T47D (cell line): ENCODE measurements around the gene SORCS3.

Experiments used
- DNase-seq, 2 experiments: peaks; one replicate each; pipeline versions ENCODE4 v3.0.0 to v3.0.0-alpha.2; 2011 to 2012; ENCODE audit warnings: low read depth in 1 of 2, low spot score in 1 of 2
- JUND ChIP-seq: IDR thresholded peaks from 2 replicates; pipeline ENCODE4 v1.6.1; 2012; ENCODE audit warnings: low read depth
- in situ Hi-C: cut with HindIII; loops from 2 replicates; pipeline ENCODE4 v1.10.0; 2016; ENCODE audit warnings: low sequenced_read_pairs, low pct_unique_long_range_greater_than_20kb

The SORCS3 gene

GRCh38 chr10:104657036-104657435, 15.9 kb downstream of the SORCS3 start:
- no peak for DNase-seq
- in situ Hi-C loops = no loop called here
- no peak for TF ChIP-seq JUND

GRCh38 chr10:104657457-104657856, 16.4 kb downstream of the SORCS3 start:
- in situ Hi-C loops = no loop called here
- TF ChIP-seq JUND = no peak
- DNase-seq = no peak

GRCh38 chr10:104658067-104658466, 17.0 kb downstream of the SORCS3 start:
- in situ Hi-C loops = no loop called here

GRCh38 chr10:104659809-104660208, 18.7 kb downstream of the SORCS3 start:
- in situ Hi-C loops = no loop called here
- no peak for TF ChIP-seq JUND
- no peak for DNase-seq

More at GRCh38 chr10:104658067-104658466, 17.0 kb downstream of the SORCS3 start:
- no peak for DNase-seq
- no peak for TF ChIP-seq JUND

- in situ Hi-C loops = no loop called here
- no peak for TF ChIP-seq JUND
- DNase-seq = no peak
Measured at GRCh38 chr10:104663076-104663475, 22.0 kb downstream of the SORCS3 start.

- in situ Hi-C loops = no loop called here
- TF ChIP-seq JUND = no peak
- DNase-seq = no peak
Measured at GRCh38 chr10:104663563-104663962, 22.5 kb downstream of the SORCS3 start.

- TF ChIP-seq JUND = no peak
- in situ Hi-C loops = no loop called here
- no peak for DNase-seq
Measured at GRCh38 chr10:104664205-104664604, 23.1 kb downstream of the SORCS3 start.

- in situ Hi-C loops = no loop called here
- no peak for DNase-seq
- no peak for TF ChIP-seq JUND
Measured at GRCh38 chr10:104665174-104665573, 24.1 kb downstream of the SORCS3 start.

GRCh38 chr10:104666106-104666505, 25.0 kb downstream of the SORCS3 start:
- in situ Hi-C loops = no loop called here
- no peak for TF ChIP-seq JUND
- DNase-seq = no peak

- no peak for DNase-seq
- in situ Hi-C loops = no loop called here
- TF ChIP-seq JUND = no peak
Measured at GRCh38 chr10:104676874-104677273, 35.8 kb downstream of the SORCS3 start.

GRCh38 chr10:104678658-104679057, 37.6 kb downstream of the SORCS3 start:
- in situ Hi-C loops = no loop called here

GRCh38 chr10:104680467-104681401, 39.6 kb downstream of the SORCS3 start:
- TF ChIP-seq JUND = no peak
- DNase-seq = no peak
- in situ Hi-C loops = no loop called here

More at GRCh38 chr10:104678658-104679057, 37.6 kb downstream of the SORCS3 start:
- DNase-seq = no peak
- no peak for TF ChIP-seq JUND

- DNase-seq = no peak
- in situ Hi-C loops = no loop called here
- no peak for TF ChIP-seq JUND
Measured at GRCh38 chr10:104681485-104681884, 40.4 kb downstream of the SORCS3 start.
